Ovary (tissue), 3 donors: ENCODE results near the gene JPH3.

ENCODE experiments used
- CTCF ChIP-seq, 3 donors: fragments of 450-650 bp in 2 of 3; fragments of 200-600 bp in 1 of 3; IDR thresholded peaks; one replicate each; pipeline versions ENCODE4 v1.5.1 to v1.8.0; 2016 to 2022; ENCODE audit warnings: antibody characterized with exemption in 3 of 3, mild to moderate bottlenecking in 1 of 3
- EP300 ChIP-seq: sonication (generic); formaldehyde crosslinking; IDR thresholded peaks from one replicate; pipeline ENCODE4 v1.6.1; 2017; ENCODE audit warnings: antibody characterized with exemption
- POLR2A ChIP-seq: fragments of 450-650 bp; IDR thresholded peaks from one replicate; pipeline ENCODE4 v1.6.1; 2017; ENCODE audit warnings: antibody characterized with exemption, mild to moderate bottlenecking, moderate library complexity
- donor health status: DM: no; HTN: no; CAD: no.

GRCh38 chr16:87707097-87707496 lies 104.8 kb downstream of the JPH3 start:
- TF ChIP-seq CTCF (IDR thresholded peaks at IDR 0.05): no peak
- TF ChIP-seq POLR2A: no peak
- TF ChIP-seq EP300: no peak
